Gastroesophageal sphincter (tissue), 4 donors: ENCODE data around the gene PCLO. TPM values are rescaled to one million over a fixed set of nuclear protein-coding genes. Genes with fewer than 3 reads are reported as not detected.

Source experiments
- ATAC-seq: fragments of 150-250 bp; one replicate; pipeline ENCODE4 v1.9.1; 2016; ENCODE audit warnings: mild to moderate bottlenecking, moderate library complexity
- H3K27ac ChIP-seq, 4 donors: fragments of 200-600 bp; sonication (generic) in 3 of 4; 1 replicate in 3 of 4; 2 replicates in 1 of 4; pipeline ENCODE4 v1.5.1; 2016 to 2019
- H3K27me3 ChIP-seq: fragments of 200-600 bp; sonication (generic); one replicate; pipeline ENCODE4 v1.5.1; 2019
- H3K36me3 ChIP-seq, 2 donors: fragments of 200-600 bp; sonication (generic); one replicate each; pipeline ENCODE4 v1.5.1; 2019; ENCODE audit warnings: control low read depth in 1 of 2
- H3K4me1 ChIP-seq, 3 donors: fragments of 200-600 bp; sonication (generic); 1 replicate in 2 of 3; 2 replicates in 1 of 3; pipeline ENCODE4 v1.5.1; 2016 to 2019; ENCODE audit warnings: control low read depth in 2 of 3
- H3K4me3 ChIP-seq, 2 donors: fragments of 200-600 bp; sonication (generic); one replicate each; pipeline ENCODE4 v1.5.1; 2019; ENCODE audit warnings: mild to moderate bottlenecking in 1 of 2, moderate library complexity in 1 of 2
- H3K9me3 ChIP-seq, 3 donors: fragments of 200-600 bp; sonication (generic); one replicate each; pipeline ENCODE4 v1.5.1; 2017 to 2019; ENCODE audit warnings: control low read depth in 2 of 3
- CTCF ChIP-seq, 4 experiments: fragments of 200-600 bp in 2 of 4; fragments of 450-650 bp in 2 of 4; sonication (generic) in 1 of 4; IDR thresholded peaks; one replicate each; pipeline ENCODE4 v1.5.1; 2017 to 2019; ENCODE audit warnings: antibody characterized with exemption in 4 of 4, mild to moderate bottlenecking in 2 of 4, moderate library complexity in 2 of 4
- EP300 ChIP-seq: sonication (generic); formaldehyde crosslinking; IDR thresholded peaks from one replicate; pipeline ENCODE4 v1.6.1; 2017; ENCODE audit warnings: antibody characterized with exemption, mild to moderate bottlenecking
- POLR2A ChIP-seq, 2 donors: fragments of 450-650 bp; IDR thresholded peaks; one replicate each; pipeline ENCODE4 v1.6.1; 2017; ENCODE audit warnings: antibody characterized with exemption in 2 of 2, mild to moderate bottlenecking in 2 of 2, moderate library complexity in 1 of 2
- POLR2AphosphoS5 ChIP-seq: sonication (generic); formaldehyde crosslinking; IDR thresholded peaks from one replicate; pipeline ENCODE4 v1.6.1; 2017; ENCODE audit warnings: antibody characterized with exemption
- WGBS, 2 donors: methylation state at CpG; one replicate each; pipeline ENCODE4 v1.1.5; 2018; ENCODE audit warnings: low coverage in 1 of 2; 5-methylcytosine and 5-hydroxymethylcytosine counted together
- total RNA-seq, 4 donors: library from RNA; depleted of rRNA; stranded (reverse); fragments of >200 nt; gene quantifications; one replicate each; pipeline ENCODE4 v1.1.0, GENCODE V29; 2016

The PCLO gene
- total RNA-seq, 4 donors from 2014 or later, result 1.2 to 2.3 (median 1.9) TPM

DNA sequence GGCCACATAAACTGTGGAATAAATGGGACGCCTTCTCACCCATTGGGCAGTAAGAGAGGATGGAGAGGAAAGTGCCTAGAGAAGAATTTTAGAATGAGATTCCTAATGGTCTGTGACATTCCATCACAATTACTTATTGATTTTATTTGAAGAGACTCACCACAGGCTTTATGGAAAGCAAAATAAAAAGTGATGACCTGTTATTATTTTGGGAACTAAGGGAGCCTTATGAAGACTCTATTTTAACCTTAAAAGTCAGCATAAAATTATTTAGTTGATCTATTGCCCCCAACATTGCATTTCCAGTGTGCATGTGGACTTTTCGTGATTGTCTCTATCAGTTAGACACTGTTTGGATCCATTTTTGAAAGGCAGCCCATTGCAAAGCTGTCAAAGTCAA, 107.5 kb downstream of the PCLO start:
- no peak for ATAC-seq

DNA sequence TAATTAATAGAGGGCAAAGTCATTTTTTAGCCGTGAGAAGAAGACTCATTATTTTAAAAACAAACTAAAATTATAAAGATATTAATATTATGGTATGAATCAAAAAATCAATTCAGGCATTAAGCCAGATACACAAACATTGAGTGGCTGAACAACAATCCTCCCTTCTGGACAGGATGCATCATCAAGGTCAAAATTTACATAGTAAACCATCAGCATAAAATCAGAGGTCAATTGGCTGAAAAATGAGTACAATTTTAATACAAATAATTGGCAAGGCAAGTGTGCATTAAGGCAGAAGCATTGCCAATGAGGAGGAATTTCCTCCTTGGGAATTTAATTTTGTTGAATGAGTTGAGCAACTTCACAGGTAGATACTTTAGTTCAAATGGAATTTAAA, 108.2 kb downstream of the PCLO start:
- 75 to 83% methylated on average over 1 of the region's 1 CpG for WGBS, 2 donors
- Histone ChIP-seq H3K36me3 (no peaks in the 10 kb centered on the region), H3K4me1 (no peaks in the 10 kb centered on the region), H3K9me3 (no peaks in the 10 kb centered on the region), H3K27ac (no peak overlapping the region), H3K4me3 (no peak overlapping the region), H3K27me3 (no peaks in the 10 kb centered on the region)
- no peak for ATAC-seq
- no peak for TF ChIP-seq POLR2AphosphoS5
- TF ChIP-seq EP300, result no peak
- TF ChIP-seq CTCF (IDR thresholded peaks at IDR 0.05), result no peak
- TF ChIP-seq POLR2A (IDR thresholded peaks at IDR 0.05), result no peak

More for the DNA sequence above, 107.5 kb downstream of the PCLO start:
- H3K36me3 ChIP-seq, result no peaks in the 10 kb centered on the region
- H3K4me3 ChIP-seq, result no peak overlapping the region
- H3K27ac ChIP-seq, result no peak overlapping the region
- WGBS, 2 donors, result 79 to 89% methylated on average over 2 of the region's 2 CpGs
- H3K27me3 ChIP-seq, result no peaks in the 10 kb centered on the region
- TF ChIP-seq CTCF (IDR thresholded peaks at IDR 0.05) (no peak), POLR2A (IDR thresholded peaks at IDR 0.05) (no peak), EP300 (no peak), POLR2AphosphoS5 (no peak)
- no peaks in the 10 kb centered on the region for H3K9me3 ChIP-seq
- H3K4me1 ChIP-seq, result no peaks in the 10 kb centered on the region

GRCh38 chr7:83053965-83054364, 108.7 kb downstream of the PCLO start:
- no peak overlapping the region for H3K4me3 ChIP-seq
- no peak for ATAC-seq
- TF ChIP-seq POLR2AphosphoS5 (no peak), POLR2A (IDR thresholded peaks at IDR 0.05) (no peak), CTCF (IDR thresholded peaks at IDR 0.05) (no peak), EP300 (no peak)
- H3K4me1 ChIP-seq, result no peaks in the 10 kb centered on the region
- H3K27me3 ChIP-seq, result no peaks in the 10 kb centered on the region
- H3K9me3 ChIP-seq, result no peaks in the 10 kb centered on the region
- H3K36me3 ChIP-seq, result no peaks in the 10 kb centered on the region
- no peak overlapping the region for H3K27ac ChIP-seq

- no peaks in the 10 kb centered on the region for H3K4me1 ChIP-seq
- H3K27ac ChIP-seq, result no peak overlapping the region
- no peaks in the 10 kb centered on the region for H3K9me3 ChIP-seq
- 80 to 81% methylated on average over 3 of the region's 3 CpGs for WGBS, 2 donors
- no peak overlapping the region for H3K4me3 ChIP-seq
- no peak for ATAC-seq
- TF ChIP-seq POLR2AphosphoS5 (no peak), EP300 (no peak), POLR2A (IDR thresholded peaks at IDR 0.05) (no peak), CTCF (IDR thresholded peaks at IDR 0.05) (no peak)
- H3K36me3 ChIP-seq, result no peaks in the 10 kb centered on the region
- H3K27me3 ChIP-seq, result no peaks in the 10 kb centered on the region
Measured at GRCh38 chr7:83040484-83040883, 122.2 kb downstream of the PCLO start.

- no peak for ATAC-seq
- Histone ChIP-seq H3K4me3 (no peak overlapping the region), H3K36me3 (no peaks in the 10 kb centered on the region), H3K4me1 (no peaks in the 10 kb centered on the region), H3K27ac (no peak overlapping the region), H3K9me3 (no peaks in the 10 kb centered on the region), H3K27me3 (no peaks in the 10 kb centered on the region)
- 71 to 88% methylated on average over 1 of the region's 1 CpG for WGBS, 2 donors
- no peak for TF ChIP-seq CTCF (IDR thresholded peaks at IDR 0.05)
- no peak for TF ChIP-seq POLR2A (IDR thresholded peaks at IDR 0.05)
- TF ChIP-seq POLR2AphosphoS5, result no peak
- TF ChIP-seq EP300, result no peak
Measured at GRCh38 chr7:83038787-83039186, 123.9 kb downstream of the PCLO start.
